Hepatocyte (in vitro differentiated cells): ENCODE data around the gene SUCNR1. TPM values are rescaled to one million over a fixed set of nuclear protein-coding genes. Genes with fewer than 3 reads are reported as not detected.
A peak's percentile ranks its signal among the peaks of the same experiment; 100 is the strongest.

Experiments
- DNase-seq: peaks from one replicate; pipeline ENCODE4 v3.0.0-alpha.2; 2016; ENCODE audit warnings: low spot score
- H2AFZ ChIP-seq: fragments of 200-600 bp; sonication (generic); 2 replicates; pipeline ENCODE4 v1.6.0; 2016; ENCODE audit warnings: antibody characterized with exemption, mild to moderate bottlenecking
- H3K27ac ChIP-seq: fragments of 200-600 bp; sonication (generic); 2 replicates; pipeline ENCODE4 v1.5.1; 2016; ENCODE audit warnings: mild to moderate bottlenecking
- H3K27me3 ChIP-seq: fragments of 200-600 bp; sonication (generic); 2 replicates; pipeline ENCODE4 v1.6.1; 2016
- H3K36me3 ChIP-seq: fragments of 200-600 bp; sonication (generic); replicated peaks from 2 replicates; pipeline ENCODE4 v1.5.1; 2016; ENCODE audit warnings: low read depth; ENCODE audit not compliant: insufficient read depth
- H3K4me1 ChIP-seq: fragments of 200-600 bp; sonication (generic); 2 replicates; pipeline ENCODE4 v1.5.1; 2016; ENCODE audit warnings: mild to moderate bottlenecking, moderate library complexity; ENCODE audit not compliant: insufficient read depth
- H3K4me2 ChIP-seq: fragments of 200-600 bp; sonication (generic); 2 replicates; pipeline ENCODE4 v1.6.0; 2016
- H3K4me3 ChIP-seq: fragments of 200-600 bp; sonication (generic); 2 replicates; pipeline ENCODE4 v1.5.1; 2016; ENCODE audit warnings: mild to moderate bottlenecking
- H3K79me2 ChIP-seq: fragments of 200-600 bp; sonication (generic); 2 replicates; pipeline ENCODE4 v1.6.0; 2017; ENCODE audit warnings: mild to moderate bottlenecking
- H3K9me2 ChIP-seq: fragments of 200-600 bp; sonication (generic); replicated peaks from 2 replicates; pipeline ENCODE4 v1.6.0; 2017; ENCODE audit warnings: mild to moderate bottlenecking; ENCODE audit not compliant: insufficient read depth
- H3K9me3 ChIP-seq: fragments of 200-600 bp; sonication (generic); 2 replicates; pipeline ENCODE4 v1.5.1; 2016; ENCODE audit warnings: low read depth, mild to moderate bottlenecking
- H4K20me1 ChIP-seq: fragments of 200-600 bp; sonication (generic); 2 replicates; pipeline ENCODE4 v1.6.0; 2016; ENCODE audit warnings: mild to moderate bottlenecking; ENCODE audit not compliant: insufficient read depth, poor library complexity, severe bottlenecking
- CTCF ChIP-seq: fragments of 200-600 bp; sonication (generic); IDR thresholded peaks from 2 replicates; pipeline ENCODE4 v1.5.1; 2016; ENCODE audit warnings: antibody characterized with exemption, mild to moderate bottlenecking; ENCODE audit not compliant: poor library complexity
- EZH2 ChIP-seq: fragments of 200-600 bp; sonication (generic); IDR thresholded peaks from 2 replicates; pipeline ENCODE4 v1.6.1; 2016; ENCODE audit warnings: antibody characterized with exemption, mild to moderate bottlenecking, borderline replicate concordance
- EZH2phosphoT487 ChIP-seq: fragments of 200-600 bp; sonication (generic); IDR thresholded peaks from one replicate; pipeline ENCODE4 v1.6.1; 2018; ENCODE audit warnings: antibody characterized with exemption, mild to moderate bottlenecking, low read depth, moderate library complexity; ENCODE audit not compliant: unreplicated experiment, severe bottlenecking
- WGBS: methylation state at CpG from one replicate; pipeline ENCODE4 v1.1.6; 2016; ENCODE audit warnings: low lambda C conversion rate; ENCODE audit errors: missing lambda C conversion rate; 5-methylcytosine and 5-hydroxymethylcytosine counted together
- polyA plus RNA-seq: library from polyadenylated mRNA; unstranded; fragments of >200 nt; fragmentation: Nextera tagmentation; extraction: Ambion mirVana; gene quantifications from 2 replicates; pipeline ENCODE4 v1.2.1, GENCODE V29; 2016
- total RNA-seq: library from RNA; depleted of rRNA; stranded (reverse); fragments of >200 nt; gene quantifications from 2 replicates; pipeline ENCODE4 v1.2.3, GENCODE V29; 2014

Gene SUCNR1
- total and polyA plus RNA-seq, 2 experiments from 2014 or later: 0.40 to 0.80 TPM

DNA sequence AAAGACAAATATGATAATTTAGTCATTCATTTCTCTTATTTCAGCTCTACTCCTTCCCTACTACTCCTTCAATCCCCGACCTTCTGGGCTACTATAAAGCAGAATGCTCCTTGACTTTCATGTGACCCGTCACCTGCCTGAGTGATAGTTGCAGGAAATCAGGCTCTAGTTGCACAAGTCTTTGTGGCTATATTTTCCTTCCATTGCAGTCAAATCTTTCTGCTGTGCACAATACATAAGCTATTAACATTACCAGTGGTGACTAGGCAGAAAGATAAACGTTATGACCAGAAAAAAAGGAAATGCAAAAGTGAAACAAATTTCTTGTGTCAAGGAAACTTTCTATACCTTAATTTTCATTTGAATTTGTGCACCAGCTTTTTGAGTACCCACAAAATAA lies 2.3 kb downstream of the SUCNR1 start:
- H3K79me2 ChIP-seq: no peaks in the 10 kb centered on the region
- no peaks in the 10 kb centered on the region for H3K9me2 ChIP-seq
- 46% methylated on average over 3 of the region's 3 CpGs for WGBS

DNA sequence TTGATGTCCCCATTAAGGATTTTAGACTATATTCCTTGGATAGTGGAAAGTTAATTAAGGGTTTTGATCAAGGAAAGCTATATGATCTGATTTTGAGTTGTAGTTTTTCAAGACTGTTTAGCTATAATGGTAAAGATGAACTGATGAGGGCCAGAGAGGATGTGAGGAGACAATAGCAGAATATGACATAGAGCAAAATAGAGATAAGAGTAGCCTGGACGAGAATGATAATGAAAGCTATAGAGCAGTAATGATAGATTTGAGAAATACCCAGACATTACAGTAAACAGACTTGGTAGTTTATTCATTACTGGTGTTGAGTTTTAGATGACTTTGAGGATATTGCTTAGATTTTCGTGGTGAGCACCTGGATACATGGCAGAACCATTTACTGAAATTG lies 3.8 kb downstream of the SUCNR1 start:
- TF ChIP-seq EZH2phosphoT487: no peak
- no peak for TF ChIP-seq CTCF
- no peak for TF ChIP-seq EZH2
- Histone ChIP-seq H3K36me3 (no peaks in the 10 kb centered on the region), H3K27ac (no peak overlapping the region)

More for the DNA sequence above, 2.3 kb downstream of the SUCNR1 start:
- peak; percentile 30 for DNase-seq
- no peaks in the 10 kb centered on the region for H3K4me1 ChIP-seq
- no peaks in the 10 kb centered on the region for H4K20me1 ChIP-seq
- H3K27ac ChIP-seq: peak overlapping the region; percentile 68
- H3K27me3 ChIP-seq: no peaks in the 10 kb centered on the region
- no peak overlapping the region for H3K4me3 ChIP-seq
- peak overlapping the region; percentile 53 for H3K4me2 ChIP-seq
- H3K9me3 ChIP-seq: no peaks in the 10 kb centered on the region
- peak overlapping the region; percentile 4 for H2AFZ ChIP-seq
- TF ChIP-seq CTCF (no peak), EZH2 (no peak), EZH2phosphoT487 (no peak)
- H3K36me3 ChIP-seq: no peaks in the 10 kb centered on the region

GRCh38 chr3:151878465-151878864 lies 5.0 kb downstream of the SUCNR1 start:
- H3K4me2 ChIP-seq: no peak overlapping the region
- H3K9me3 ChIP-seq: no peaks in the 10 kb centered on the region
- H4K20me1 ChIP-seq: no peaks in the 10 kb centered on the region
- 96% methylated on average over 3 of the region's 3 CpGs for WGBS
- H3K27ac ChIP-seq: no peak overlapping the region
- no peak for DNase-seq
- H2AFZ ChIP-seq: no peak overlapping the region
- H3K79me2 ChIP-seq: no peaks in the 10 kb centered on the region
- H3K27me3 ChIP-seq: no peaks in the 10 kb centered on the region
- no peaks in the 10 kb centered on the region for H3K4me1 ChIP-seq
- no peaks in the 10 kb centered on the region for H3K9me2 ChIP-seq
- H3K36me3 ChIP-seq: no peaks in the 10 kb centered on the region
- no peak overlapping the region for H3K4me3 ChIP-seq
- TF ChIP-seq EZH2phosphoT487: no peak
- TF ChIP-seq CTCF: no peak
- TF ChIP-seq EZH2: no peak

More for the DNA sequence above, 3.8 kb downstream of the SUCNR1 start:
- Histone ChIP-seq H2AFZ (no peak overlapping the region), H3K79me2 (no peaks in the 10 kb centered on the region), H3K4me3 (no peak overlapping the region), H3K9me2 (no peaks in the 10 kb centered on the region), H3K4me2 (no peak overlapping the region), H3K27me3 (no peaks in the 10 kb centered on the region), H4K20me1 (no peaks in the 10 kb centered on the region), H3K4me1 (no peaks in the 10 kb centered on the region), H3K9me3 (no peaks in the 10 kb centered on the region)
- DNase-seq: no peak
- 82% methylated on average over 2 of the region's 2 CpGs for WGBS

- WGBS: 92% methylated on average over 1 of the region's 1 CpG
- Histone ChIP-seq H3K27ac (no peak overlapping the region), H2AFZ (no peak overlapping the region), H3K27me3 (no peaks in the 10 kb centered on the region), H3K9me3 (no peaks in the 10 kb centered on the region), H3K4me2 (no peak overlapping the region), H3K4me3 (no peak overlapping the region), H3K4me1 (no peaks in the 10 kb centered on the region), H4K20me1 (no peaks in the 10 kb centered on the region), H3K36me3 (no peaks in the 10 kb centered on the region), H3K9me2 (no peaks in the 10 kb centered on the region), H3K79me2 (no peaks in the 10 kb centered on the region)
- no peak for DNase-seq
- no peak for TF ChIP-seq EZH2
- TF ChIP-seq CTCF: no peak
- no peak for TF ChIP-seq EZH2phosphoT487
These were observed 5.6 kb downstream of the SUCNR1 start for GRCh38 chr3:151879037-151879436.
